Mucosa of descending colon (tissue), 3 donors: ENCODE measurements around the gene EPN1. TPM values are rescaled to one million over a fixed set of nuclear protein-coding genes. Genes with fewer than 3 reads are reported as not detected.

Experiments used
- ATAC-seq: fragments of 200-7000 bp; cut with Tn5 transposase; one replicate; pipeline ENCODE4 v1.9.1; 2020; ENCODE audit warnings: mild to moderate bottlenecking, moderate library complexity
- DNase-seq, 3 donors: peaks; one replicate each; pipeline ENCODE4 v3.0.0-alpha.2; 2020
- H3K36me3 ChIP-seq: fragments of 200-600 bp; one replicate; pipeline ENCODE4 v1.8.0; 2021; ENCODE audit warnings: low read depth, mild to moderate bottlenecking
- H3K4me1 ChIP-seq: fragments of 200-600 bp; one replicate; pipeline ENCODE4 v1.8.0; 2021; ENCODE audit warnings: low read depth, mild to moderate bottlenecking
- H3K4me3 ChIP-seq: fragments of 200-600 bp; one replicate; pipeline ENCODE4 v1.8.0; 2021; ENCODE audit warnings: mild to moderate bottlenecking
- H3K9me3 ChIP-seq: fragments of 200-600 bp; one replicate; pipeline ENCODE4 v1.8.0; 2021; ENCODE audit warnings: mild to moderate bottlenecking
- intact Hi-C, 2 donors: fragments of 100-400 bp; cut with DNase I in 1 of 2; cut with micrococcal nuclease in 1 of 2; formaldehyde crosslinking; loops; one replicate each; pipeline versions ENCODE4 v1.11.0 to v1.11.1; 2022; cut with DNase I, micrococcal nuclease
- total RNA-seq, 3 donors: library from RNA; stranded (reverse); fragmentation: NEBNext Ultra II Directional in 2 of 3; extraction: Animal tissue kit (Norgen Biotek cat#: 25700) in 2 of 3; gene quantifications; one replicate each; pipeline versions ENCODE4 v1.2.1 to v1.2.4, GENCODE V29; 2021 to 2023
- TF ChIP-seq, protein P1 (sequence below): fragments of 200-600 bp; IDR thresholded peaks from one replicate; pipeline ENCODE4 v1.8.0; 2022; ENCODE audit warnings: antibody characterized with exemption, mild to moderate bottlenecking
- donor health status: DM: no; HTN: no; CAD: no; lungs with moderate emphysema.
- donor health status: DM: no; HTN: no; CAD: no.
- donor health status: DM: no; HTN: yes; CAD: no.

Gene EPN1
- total RNA-seq, 3 donors from 2014 or later: 156 to 251 (median 192) TPM

DNA sequence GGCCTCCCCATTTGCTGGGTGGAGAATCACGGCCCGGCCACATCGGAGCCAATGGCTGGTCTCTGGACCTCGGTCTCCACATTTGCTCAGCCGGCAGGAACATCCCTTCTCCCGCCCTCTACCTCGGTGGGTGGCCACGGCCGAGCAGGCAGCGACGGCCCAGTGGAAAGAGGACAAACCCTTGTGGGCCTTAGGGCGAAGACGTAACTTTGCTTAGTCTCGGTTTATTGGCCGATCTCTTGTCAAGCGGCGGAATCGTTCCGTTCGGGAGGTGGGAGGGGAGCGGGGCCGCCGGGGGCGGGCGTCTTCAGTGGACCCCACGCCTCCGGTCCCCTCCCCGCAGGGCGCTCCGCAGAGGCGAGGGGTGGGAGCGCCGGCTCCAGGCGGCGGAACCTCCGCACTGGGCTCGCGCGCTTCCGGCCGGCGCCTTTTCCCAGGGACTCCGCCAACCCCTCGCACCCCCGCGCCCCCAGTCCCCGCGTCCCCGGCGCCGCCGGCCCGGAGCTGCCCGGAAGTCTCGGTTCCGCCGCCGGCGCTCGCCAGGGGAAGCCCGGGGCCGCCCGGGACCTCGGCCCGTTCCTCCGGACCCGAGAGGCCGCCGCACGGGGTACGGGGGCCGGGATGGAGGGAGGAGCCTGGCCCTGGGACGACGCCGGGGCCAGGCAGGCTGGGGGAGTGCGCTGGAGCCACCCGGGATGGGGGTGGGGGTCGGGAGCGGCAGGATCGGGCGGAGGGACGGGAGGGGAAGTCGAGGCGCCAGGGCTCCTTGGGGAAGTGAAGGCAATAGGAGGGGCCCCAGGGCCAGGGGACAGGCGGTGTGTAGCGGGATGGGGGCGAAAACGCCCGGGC, 34.2 kb upstream of the EPN1 start, which contains the start of gene ZNF580:
Gene ZNF580 (plus strand): TSS at position 426 of the 849 bp plus-strand sequence. CDS start 1,507 bp downstream, outside the sequence.
- intact Hi-C loops: no loop called here
- DNase-seq (peak; percentile 59 to 82 (median 79)), ATAC-seq (peak; percentile 67)
- Histone ChIP-seq H3K4me3 (peak within 1 kb of the TSS; percentile 46), H3K4me1 (peaks cover 38% of the 10 kb centered on the region), H3K36me3 (no peaks in the 10 kb centered on the region), H3K9me3 (no peaks in the 10 kb centered on the region)
- TF ChIP-seq, protein P1, sequence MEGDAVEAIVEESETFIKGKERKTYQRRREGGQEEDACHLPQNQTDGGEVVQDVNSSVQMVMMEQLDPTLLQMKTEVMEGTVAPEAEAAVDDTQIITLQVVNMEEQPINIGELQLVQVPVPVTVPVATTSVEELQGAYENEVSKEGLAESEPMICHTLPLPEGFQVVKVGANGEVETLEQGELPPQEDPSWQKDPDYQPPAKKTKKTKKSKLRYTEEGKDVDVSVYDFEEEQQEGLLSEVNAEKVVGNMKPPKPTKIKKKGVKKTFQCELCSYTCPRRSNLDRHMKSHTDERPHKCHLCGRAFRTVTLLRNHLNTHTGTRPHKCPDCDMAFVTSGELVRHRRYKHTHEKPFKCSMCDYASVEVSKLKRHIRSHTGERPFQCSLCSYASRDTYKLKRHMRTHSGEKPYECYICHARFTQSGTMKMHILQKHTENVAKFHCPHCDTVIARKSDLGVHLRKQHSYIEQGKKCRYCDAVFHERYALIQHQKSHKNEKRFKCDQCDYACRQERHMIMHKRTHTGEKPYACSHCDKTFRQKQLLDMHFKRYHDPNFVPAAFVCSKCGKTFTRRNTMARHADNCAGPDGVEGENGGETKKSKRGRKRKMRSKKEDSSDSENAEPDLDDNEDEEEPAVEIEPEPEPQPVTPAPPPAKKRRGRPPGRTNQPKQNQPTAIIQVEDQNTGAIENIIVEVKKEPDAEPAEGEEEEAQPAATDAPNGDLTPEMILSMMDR: no peak

GRCh38 chr19:55641426-55642152, 33.4 kb upstream of the EPN1 start:
- DNase-seq (peak in 1 of 3 donors; percentile 41), ATAC-seq (peak; percentile 0)
- TF ChIP-seq, protein P1: no peak
- peaks cover 30% of the 10 kb centered on the region for H3K4me1 ChIP-seq
- no peaks in the 10 kb centered on the region for H3K36me3 ChIP-seq
- intact Hi-C loops: no loop called here
- H3K9me3 ChIP-seq: no peaks in the 10 kb centered on the region
- H3K4me3 ChIP-seq: peak overlapping the region; percentile 46

GRCh38 chr19:55642153-55643002, 32.6 kb upstream of the EPN1 start:
- H3K4me1 ChIP-seq: peaks cover 29% of the 10 kb centered on the region
- no peaks in the 10 kb centered on the region for H3K36me3 ChIP-seq
- ATAC-seq (peak; percentile 19), DNase-seq (peak; percentile 37 to 73 (median 64))
- H3K4me3 ChIP-seq: no peak overlapping the region
- intact Hi-C loops: no loop called here
- no peaks in the 10 kb centered on the region for H3K9me3 ChIP-seq
- TF ChIP-seq, protein P1: no peak

- H3K9me3 ChIP-seq: no peaks in the 10 kb centered on the region
- H3K4me3 ChIP-seq: peak within 1 kb of the TSS; percentile 68
- DNase-seq: peak; percentile 82 to 89 (median 87)
- peak; percentile 74 for ATAC-seq
- H3K36me3 ChIP-seq: no peaks in the 10 kb centered on the region
- H3K4me1 ChIP-seq: peaks cover 31% of the 10 kb centered on the region
- TF ChIP-seq, protein P1: no peak
- intact Hi-C loops: no loop called here
Observed at GRCh38 chr19:55643003-55643886, 31.8 kb upstream of the EPN1 start, which contains the start of gene ZNF581. Gene ZNF581 (plus strand): TSS chr19:55643649. CDS start chr19:55644572, 923 bp downstream.
